BE2C (cell line): Measurements from ENCODE around the gene EXOSC5. TPM values are rescaled to one million over a fixed set of nuclear protein-coding genes. Genes with fewer than 3 reads are reported as not detected.

ENCODE experiments used
- DNase-seq: peaks from one replicate; pipeline ENCODE4 v3.0.0-alpha.2; 2020
- H3K27me3 ChIP-seq: fragments of 250-450 bp; sonication (Bioruptor Pico); 2 replicates; pipeline ENCODE4 v1.5.1; 2020; ENCODE audit warnings: mild to moderate bottlenecking
- H3K36me3 ChIP-seq: fragments of 250-450 bp; sonication (Bioruptor Pico); 2 replicates; pipeline ENCODE4 v1.5.1; 2020; ENCODE audit warnings: mild to moderate bottlenecking
- H3K4me1 ChIP-seq: fragments of 250-450 bp; sonication (Bioruptor Pico); 2 replicates; pipeline ENCODE4 v1.5.1; 2020
- H3K4me3 ChIP-seq: 2 replicates; pipeline ENCODE4 v1.5.1; 2011; ENCODE audit warnings: low read depth, low read length
- H3K9me3 ChIP-seq: fragments of 250-450 bp; sonication (Bioruptor Pico); 2 replicates; pipeline ENCODE4 v1.5.1; 2020
- CTCF ChIP-seq: IDR thresholded peaks from 2 replicates; pipeline ENCODE4 v1.5.1; 2012; ENCODE audit warnings: mild to moderate bottlenecking, low read depth, low read length
- polyA plus RNA-seq: library from polyadenylated mRNA; unstranded; fragments of >200 nt; gene quantifications from one replicate; pipeline ENCODE4 v1.2.1, GENCODE V29; 2012; ENCODE audit warnings: low read depth, missing spikeins; ENCODE audit not compliant: insufficient read length, insufficient read depth

Gene EXOSC5
- 398 TPM for polyA plus RNA-seq

GRCh38 chr19:41397086-41398049 lies at the start of gene EXOSC5, which contains the start of gene BCKDHA:
EXOSC5 (minus strand) TSS chr19:41397359; CDS start chr19:41397328, 31 bp downstream.
BCKDHA (plus strand) TSS chr19:41397818; CDS start chr19:41397828, 10 bp downstream.
- Histone ChIP-seq H3K4me1 (no peaks in the 10 kb centered on the region), H3K27me3 (no peaks in the 10 kb centered on the region), H3K4me3 (peak within 1 kb of the TSS; percentile 91), H3K9me3 (no peaks in the 10 kb centered on the region), H3K36me3 (peaks cover 13% of the 10 kb centered on the region)
- DNase-seq, result peak; percentile 99
- TF ChIP-seq CTCF, result no peak

GRCh38 chr19:41445575-41445974 lies 48.4 kb upstream of the EXOSC5 start:
- Histone ChIP-seq H3K9me3 (no peaks in the 10 kb centered on the region), H3K4me1 (no peaks in the 10 kb centered on the region), H3K4me3 (no peak overlapping the region), H3K36me3 (no peaks in the 10 kb centered on the region), H3K27me3 (peaks cover 36% of the 10 kb centered on the region)
- TF ChIP-seq CTCF, result no peak
- DNase-seq, result no peak

- no peak for DNase-seq
- Histone ChIP-seq H3K4me3 (no peak overlapping the region), H3K27me3 (peaks cover 26% of the 10 kb centered on the region), H3K4me1 (no peaks in the 10 kb centered on the region), H3K9me3 (no peaks in the 10 kb centered on the region), H3K36me3 (no peaks in the 10 kb centered on the region)
- no peak for TF ChIP-seq CTCF
These were observed 46.8 kb upstream of the EXOSC5 start for GRCh38 chr19:41443813-41444455.

- peaks cover 25% of the 10 kb centered on the region for H3K27me3 ChIP-seq
- H3K36me3 ChIP-seq, result peaks cover 4% of the 10 kb centered on the region; the same call in 1 of the 2 replicates
- H3K4me3 ChIP-seq, result no peak within 1 kb of the TSS
- H3K4me1 ChIP-seq, result no peaks in the 10 kb centered on the region
- H3K9me3 ChIP-seq, result no peaks in the 10 kb centered on the region
- DNase-seq, result no peak
- TF ChIP-seq CTCF, result no peak
These were observed 45.6 kb upstream of the EXOSC5 start, which contains the start of gene ERICH4 for GRCh38 chr19:41442473-41443355. ERICH4 (plus strand) TSS chr19:41443156; CDS start chr19:41443170, 14 bp downstream.

- peaks cover 4% of the 10 kb centered on the region for H3K36me3 ChIP-seq
- DNase-seq, result no peak
- no peak overlapping the region for H3K4me3 ChIP-seq
- no peaks in the 10 kb centered on the region for H3K4me1 ChIP-seq
- no peak for TF ChIP-seq CTCF
- no peaks in the 10 kb centered on the region for H3K9me3 ChIP-seq
- H3K27me3 ChIP-seq, result peaks cover 16% of the 10 kb centered on the region
These were observed 44.3 kb upstream of the EXOSC5 start for GRCh38 chr19:41441321-41441945.
